H1 (cell line): ENCODE results near the gene TRIM46. TPM values are rescaled to one million over a fixed set of nuclear protein-coding genes. Genes with fewer than 3 reads are reported as not detected.
"Not testable (repeated sequence)": the region's sequence is repeated elsewhere in the genome, so short reads cannot be mapped to it uniquely, and the experiment has no call there.

ENCODE experiments used
- CTCF ChIA-PET: fragments of 300-600 bp; sonication (Branson Sonifier 250); formaldehyde crosslinking; loops from one replicate; lab custom pipeline; 2021; ENCODE audit not compliant: partially characterized antibody; lab: Charles Lee
- POLR2A ChIA-PET: fragments of 300-600 bp; sonication (Branson Sonifier 250); formaldehyde crosslinking; loops from one replicate; lab custom pipeline; 2021; ENCODE audit warnings: inconsistent platforms; ENCODE audit not compliant: partially characterized antibody; lab: Charles Lee
- DNase-seq, 2 experiments: peaks; one replicate each; pipeline versions ENCODE4 v3.0.0 to v3.0.0-alpha.2; 2010 to 2022; ENCODE audit warnings: low spot score in 2 of 2, low read depth in 1 of 2, mixed read lengths in 1 of 2
- FAIRE-seq: peaks from 2 replicates; lab custom pipeline; 2011; peaks lifted over from hg19 to GRCh38; lab: Jason Lieb, UNC
- H2AFZ ChIP-seq: 2 replicates; pipeline ENCODE4 v1.8.1; 2012; ENCODE audit warnings: low read length, inconsistent platforms
- H2AK5ac ChIP-seq: 2 replicates; pipeline ENCODE4 v1.6.1; 2013; ENCODE audit warnings: low read depth, low read length
- H2BK120ac ChIP-seq: replicated peaks from 2 replicates; pipeline ENCODE3; 2013; ENCODE audit warnings: low read depth, low read length, inconsistent platforms
- H2BK12ac ChIP-seq: 2 replicates; pipeline ENCODE4 v1.6.1; 2013; ENCODE audit warnings: low read depth, low read length
- H2BK15ac ChIP-seq: 2 replicates; pipeline ENCODE4 v1.6.1; 2013; ENCODE audit warnings: low read length
- H2BK20ac ChIP-seq: 2 replicates; pipeline ENCODE4 v1.6.1; 2013; ENCODE audit warnings: low read length
- H2BK5ac ChIP-seq: 2 replicates; pipeline ENCODE4 v1.6.1; 2013; ENCODE audit warnings: low read depth, low read length
- H3K14ac ChIP-seq: 2 replicates; pipeline ENCODE4 v1.6.1; 2013; ENCODE audit warnings: inconsistent platforms; ENCODE audit not compliant: insufficient read length
- H3K18ac ChIP-seq: 2 replicates; pipeline ENCODE4 v1.6.1; 2013; ENCODE audit warnings: low read length; ENCODE audit errors: extremely low read depth
- H3K23ac ChIP-seq: 2 replicates; pipeline ENCODE4 v1.6.1; 2013; ENCODE audit warnings: inconsistent platforms; ENCODE audit not compliant: insufficient read length
- H3K23me2 ChIP-seq: 2 replicates; pipeline ENCODE4 v1.6.1; 2013; ENCODE audit warnings: low read depth, low read length
- H3K27ac ChIP-seq: 2 replicates; pipeline ENCODE4 v1.6.1; 2011; ENCODE audit warnings: low read depth, low read length, inconsistent platforms
- H3K27me3 ChIP-seq, 4 experiments: replicated peaks in 1 of 4; 1 replicate in 1 of 4; 2 replicates in 3 of 4; pipeline versions ENCODE4 v1.6.1 to v1.8.1; 2011 to 2013; ENCODE audit warnings: low read length in 3 of 4, mild to moderate bottlenecking in 3 of 4, inconsistent platforms in 2 of 4, mixed read lengths in 2 of 4, moderate library complexity in 1 of 4; ENCODE audit not compliant: control insufficient read depth in 3 of 4, insufficient read depth in 3 of 4; ENCODE audit errors: extremely low read depth in 1 of 4
- H3K36me3 ChIP-seq, 4 experiments: 2 replicates each; pipeline versions ENCODE4 v1.6.1 to v1.8.1; 2011 to 2013; ENCODE audit warnings: mild to moderate bottlenecking in 4 of 4, low read length in 3 of 4, moderate library complexity in 2 of 4, control low read depth in 1 of 4, inconsistent platforms in 1 of 4; ENCODE audit not compliant: insufficient read depth in 4 of 4, control insufficient read depth in 2 of 4
- H3K4ac ChIP-seq: replicated peaks from 2 replicates; pipeline ENCODE3; 2013; ENCODE audit warnings: low read length, low read depth, mixed read lengths, inconsistent platforms; ENCODE audit not compliant: insufficient read length
- H3K4me1 ChIP-seq, 4 experiments: replicated peaks in 1 of 4; 1 replicate in 1 of 4; 2 replicates in 3 of 4; pipeline versions ENCODE4 v1.6.1 to v1.8.1; 2011 to 2013; ENCODE audit warnings: low read length in 3 of 4, inconsistent platforms in 2 of 4, mixed read lengths in 1 of 4; ENCODE audit not compliant: insufficient read depth in 4 of 4, control insufficient read depth in 3 of 4
- H3K4me2 ChIP-seq, 2 experiments: 2 replicates each; pipeline versions ENCODE4 v1.6.1 to v1.8.1; 2011 to 2013; ENCODE audit warnings: low read depth in 2 of 2, low read length in 2 of 2, control low read depth in 1 of 2, inconsistent platforms in 1 of 2, mild to moderate bottlenecking in 1 of 2; ENCODE audit not compliant: insufficient read depth in 1 of 2
- H3K4me3 ChIP-seq, 4 experiments: fragments of 200-600, 300-600 bp in 1 of 4; sonication (generic), shearing (Covaris generic), sonication (Bioruptor Twin) in 1 of 4; 2 replicates each; pipeline versions ENCODE4 v1.5.1 to v1.8.1; 2011 to 2016; ENCODE audit warnings: low read length in 4 of 4, low read depth in 3 of 4, control low read depth in 2 of 4, inconsistent platforms in 2 of 4, mild to moderate bottlenecking in 2 of 4, mixed read lengths in 1 of 4, moderate library complexity in 1 of 4; ENCODE audit not compliant: insufficient read depth in 2 of 4; ENCODE audit errors: extremely low read depth in 1 of 4
- H3K56ac ChIP-seq: replicated peaks from 2 replicates; pipeline ENCODE3; 2013; ENCODE audit warnings: low read depth, mild to moderate bottlenecking, mixed read lengths, low read length, inconsistent platforms; ENCODE audit not compliant: insufficient read length
- H3K79me1 ChIP-seq: 2 replicates; pipeline ENCODE4 v1.6.1; 2013; ENCODE audit warnings: low read depth, low read length, control low read depth
- H3K79me2 ChIP-seq, 2 experiments: 2 replicates each; pipeline versions ENCODE4 v1.6.1 to v1.8.1; 2012 to 2013; ENCODE audit warnings: low read length in 2 of 2, mild to moderate bottlenecking in 2 of 2, inconsistent platforms in 1 of 2; ENCODE audit not compliant: insufficient read depth in 2 of 2, control insufficient read depth in 1 of 2
- H3K9ac ChIP-seq, 4 experiments: replicated peaks in 1 of 4; 1 replicate in 1 of 4; 2 replicates in 3 of 4; pipeline versions ENCODE4 v1.6.1 to v1.8.1; 2011 to 2013; ENCODE audit warnings: low read depth in 3 of 4, low read length in 3 of 4, control low read depth in 2 of 4, mild to moderate bottlenecking in 2 of 4, moderate library complexity in 2 of 4, inconsistent platforms in 1 of 4; ENCODE audit errors: extremely low read depth in 1 of 4
- H3K9me3 ChIP-seq, 2 experiments: 2 replicates each; pipeline versions ENCODE4 v1.6.1 to v1.8.1; 2012 to 2013; ENCODE audit warnings: mild to moderate bottlenecking in 2 of 2, moderate library complexity in 2 of 2, control low read depth in 1 of 2, inconsistent platforms in 1 of 2, low read depth in 1 of 2, low read length in 1 of 2, mixed read lengths in 1 of 2; ENCODE audit not compliant: insufficient read depth in 2 of 2
- H4K20me1 ChIP-seq, 2 experiments: replicated peaks in 1 of 2; 2 replicates each; pipeline versions ENCODE3 to v1.8.1; 2011 to 2013; ENCODE audit warnings: inconsistent platforms in 2 of 2, low read length in 2 of 2, mild to moderate bottlenecking in 1 of 2; ENCODE audit not compliant: insufficient read depth in 2 of 2, control insufficient read depth in 1 of 2
- H4K5ac ChIP-seq: 2 replicates; pipeline ENCODE4 v1.6.1; 2013; ENCODE audit warnings: low read length, low read depth, mixed read lengths, inconsistent platforms; ENCODE audit not compliant: insufficient read length
- H4K8ac ChIP-seq: 2 replicates; pipeline ENCODE4 v1.8.0; 2013; ENCODE audit warnings: mild to moderate bottlenecking, moderate library complexity, low read length, inconsistent platforms; ENCODE audit not compliant: insufficient read depth; ENCODE audit errors: extremely low read depth
- H4K91ac ChIP-seq: replicated peaks from 2 replicates; pipeline ENCODE3; 2013; ENCODE audit warnings: low read length, mixed read lengths, inconsistent platforms; ENCODE audit not compliant: insufficient read length
- WGBS, 2 experiments: shearing (Covaris generic) in 1 of 2; methylation state at CpG; one replicate each; pipeline versions ENCODE4 v1.1.6 to v1.1.7; 2013 to 2015; ENCODE audit warnings: low lambda C conversion rate in 2 of 2, mixed read lengths in 2 of 2, inconsistent platforms in 1 of 2, low coverage in 1 of 2, missing lambda C conversion rate in 1 of 2; ENCODE audit not compliant: insufficient replicate concordance in 2 of 2, insufficient coverage in 1 of 2, insufficient read length in 1 of 2; ENCODE audit errors: extremely low coverage in 1 of 2, missing lambda C conversion rate in 1 of 2; 5-methylcytosine and 5-hydroxymethylcytosine counted together
- polyA plus RNA-seq, 7 experiments: library from polyadenylated mRNA; depleted of rRNA in 3 of 7; stranded (reverse) in 5 of 7; unstranded in 2 of 7; fragments of >200 nt in 5 of 7; fragments of 200-250 nt in 2 of 7; gene quantifications; 1 replicate in 5 of 7; 2 replicates in 1 of 7; 4 replicates in 1 of 7; pipeline versions ENCODE4 v1.2.1 to v1.2.3, GENCODE V29; 2011 to 2013; ENCODE audit warnings: missing spikeins in 2 of 7, mixed read lengths in 2 of 7
- total RNA-seq: library from RNA; stranded (reverse); fragmentation: NEBNext Ultra II Directional; extraction: Animal tissue kit (Norgen Biotek cat#: 25700); gene quantifications from 2 replicates; pipeline ENCODE4 v1.2.1, GENCODE V29; 2021

The TRIM46 gene
- total and polyA plus RNA-seq, 2 of the 8 experiments (the other 6 are each of a cell fraction or from before 2014, with no cell fraction given) = 15.5 to 21.6 TPM

DNA sequence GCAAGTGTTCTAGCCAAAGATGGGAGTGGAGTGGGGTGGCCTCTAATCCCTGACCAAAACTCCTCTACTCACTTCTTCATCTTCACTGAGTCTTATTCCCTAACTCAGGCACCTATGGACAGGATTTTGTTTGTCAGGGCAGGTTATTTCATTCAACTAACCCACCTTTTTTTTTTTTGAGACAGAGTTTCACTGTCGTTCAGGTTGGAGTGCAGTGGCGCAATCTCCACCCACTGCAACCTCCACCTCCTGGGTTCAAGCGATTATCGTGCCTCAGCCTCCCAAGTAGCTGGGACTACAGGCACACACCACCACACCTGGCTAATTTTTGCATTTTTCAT, 5.6 kb upstream of the TRIM46 start:
- not testable (repeated sequence) for H2BK120ac ChIP-seq, H3K18ac ChIP-seq, H2BK5ac ChIP-seq, H4K91ac ChIP-seq, H3K27me3 ChIP-seq, FAIRE-seq, H3K27ac ChIP-seq, H2AFZ ChIP-seq, H3K56ac ChIP-seq, H3K36me3 ChIP-seq, H2BK12ac ChIP-seq, H4K5ac ChIP-seq, H3K4ac ChIP-seq, H3K23ac ChIP-seq, DNase-seq, H4K20me1 ChIP-seq, H2BK15ac ChIP-seq, H4K8ac ChIP-seq, H3K9ac ChIP-seq, H3K9me3 ChIP-seq, H2AK5ac ChIP-seq, H2BK20ac ChIP-seq, H3K14ac ChIP-seq, H3K79me1 ChIP-seq
- peak overlapping the region in 1 of 4 experiments; percentile 71; a peak in 2 of 8 replicates for H3K4me3 ChIP-seq
- H3K23me2 ChIP-seq = peaks cover 11% of the 10 kb centered on the region
- H3K79me2 ChIP-seq = peaks cover 0 to 12% of the 10 kb centered on the region in 2 experiments; a peak in 2 of 4 replicates
- peaks cover 5 to 19% (median 13%) of the 10 kb centered on the region in 4 experiments for H3K4me1 ChIP-seq
- WGBS, 2 experiments = 81% methylated on average over 4 of the region's 4 CpGs; no CpG with 5 or more reads in 1 of the 2 experiments
- ChIA-PET CTCF (interaction anchor here (0.6 to 12.4 kb wide), 31 partner anchors 9 to 223 kb away, joined by 3 to 215 read pairs (median 4); partner anchors contain the start of genes DPM3, EFNA1, EFNA4 and FLAD1), POLR2A (interaction anchor here (0.6 to 3.0 kb wide), 9 partner anchors 16 to 154 kb away, joined by 3 to 24 read pairs (median 7); no protein-coding TSS in a partner anchor)
- peak overlapping the region in 1 of 2 experiments; percentile 63; a peak in 2 of 4 replicates for H3K4me2 ChIP-seq
